GM19395 (cell line): Measurements from ENCODE around the gene FOXRED1.
"Not testable (repeated sequence)": the region's sequence is repeated elsewhere in the genome, so short reads cannot be mapped to it uniquely, and the experiment has no call there.

Source experiments
- ATAC-seq: cut with Tn5 transposase; IDR thresholded peaks from one replicate; pipeline ENCODE4 v1.9.1; 2021; ENCODE audit warnings: mild to moderate bottlenecking, moderate library complexity; ENCODE audit not compliant: unreplicated experiment

FOXRED1 gene

DNA sequence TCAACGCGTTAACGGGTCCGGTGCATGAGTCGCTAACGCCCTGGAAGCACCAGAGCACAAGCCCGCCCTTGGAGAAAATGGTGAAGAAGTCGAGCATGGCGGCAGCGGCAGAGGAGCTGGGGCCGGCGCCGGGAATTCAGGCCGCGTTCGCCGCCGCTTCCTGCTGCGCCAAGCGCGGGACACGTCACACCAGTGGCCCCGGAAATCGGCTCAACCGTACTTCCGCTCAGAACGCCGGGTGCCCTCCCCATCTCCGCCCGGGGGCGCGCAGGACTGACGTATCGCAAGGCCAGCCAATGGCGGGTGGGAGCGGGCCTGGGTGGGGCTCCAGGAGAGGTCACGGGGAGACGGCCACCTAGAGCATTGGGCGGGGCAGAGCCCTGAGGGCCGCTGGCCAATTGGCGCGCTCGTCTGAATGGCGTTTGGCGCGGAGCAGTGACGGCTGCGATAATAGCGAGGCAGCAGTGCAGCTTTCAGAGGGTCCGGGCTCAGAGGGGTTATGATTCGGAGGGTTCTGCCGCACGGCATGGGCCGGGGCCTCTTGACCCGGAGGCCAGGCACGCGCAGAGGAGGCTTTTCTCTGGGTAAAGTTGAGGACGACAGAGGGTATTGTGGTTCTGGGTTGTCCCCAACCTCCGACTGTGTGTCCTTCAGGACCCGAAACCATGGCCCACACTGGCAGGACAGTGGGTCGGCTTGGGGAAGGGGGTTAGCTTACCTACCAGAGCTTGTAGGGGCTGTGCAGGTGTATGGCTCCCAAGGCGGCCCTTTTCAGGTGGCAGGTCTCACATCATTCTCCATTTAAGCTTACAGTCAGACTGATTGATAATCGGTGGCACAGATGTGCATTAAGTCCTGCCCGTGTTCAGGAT, at the start of gene FOXRED1, which contains the start of gene SRPRA:
Gene FOXRED1, plus strand, starts transcription at position 447 of the 872 bp plus-strand sequence. Its CDS starts 53 bp downstream, at position 500.
Gene SRPRA, minus strand, starts transcription at position 188 of the 872 bp plus-strand sequence. Its CDS starts 91 bp downstream, at position 97.
- ATAC-seq: peak; percentile 99

DNA sequence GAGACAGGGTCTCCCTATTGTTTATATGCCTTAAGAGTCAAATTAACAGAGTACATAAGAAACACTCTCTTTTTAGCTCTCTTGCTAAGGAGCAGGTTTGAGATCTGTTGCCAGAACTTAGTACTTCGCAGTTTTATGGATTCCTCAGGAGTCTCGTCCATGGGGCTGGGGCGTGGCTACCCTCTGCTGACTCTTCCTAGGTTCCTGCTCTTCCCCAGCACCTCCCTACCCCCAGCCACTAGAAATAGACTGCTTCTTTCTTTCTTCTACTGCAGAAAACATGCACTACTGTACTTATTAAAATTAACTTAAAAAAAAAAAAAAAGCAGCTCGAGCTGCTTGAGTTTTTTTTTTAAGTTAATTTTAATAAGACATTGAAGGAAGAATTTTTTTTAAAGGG, 49.4 kb upstream of the FOXRED1 start:
- ATAC-seq: no peak

DNA sequence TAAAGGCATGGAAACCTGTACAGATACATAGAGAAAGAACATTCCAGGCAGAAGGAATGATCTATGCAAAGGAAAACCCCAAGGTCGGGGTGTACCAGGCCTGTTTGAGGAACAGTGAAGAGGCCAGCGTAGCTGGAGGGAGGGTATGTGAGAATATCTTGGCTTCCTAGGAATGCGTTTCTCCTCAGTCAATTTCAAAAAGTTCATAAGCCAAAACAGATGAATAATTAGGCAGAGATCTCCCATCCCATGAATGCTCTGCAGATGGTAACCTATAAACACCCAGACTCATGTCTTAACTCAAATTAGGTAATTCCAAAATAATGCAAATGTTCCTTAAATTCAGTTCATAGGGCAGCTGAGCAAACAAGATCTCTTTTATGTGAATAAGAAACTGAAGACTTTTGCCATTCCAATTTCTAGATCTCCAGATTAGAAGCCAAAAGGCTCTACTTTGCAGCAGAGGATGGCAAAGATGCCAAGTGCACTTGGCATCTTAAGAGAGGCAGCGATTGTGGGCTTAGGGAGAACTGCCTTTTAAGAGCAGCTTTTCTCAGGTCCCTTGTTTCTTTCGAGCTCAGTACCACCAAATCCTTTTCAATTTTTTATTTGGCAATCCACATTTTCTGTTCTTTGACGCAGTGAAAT, 44.2 kb upstream of the FOXRED1 start:
- no peak for ATAC-seq

DNA sequence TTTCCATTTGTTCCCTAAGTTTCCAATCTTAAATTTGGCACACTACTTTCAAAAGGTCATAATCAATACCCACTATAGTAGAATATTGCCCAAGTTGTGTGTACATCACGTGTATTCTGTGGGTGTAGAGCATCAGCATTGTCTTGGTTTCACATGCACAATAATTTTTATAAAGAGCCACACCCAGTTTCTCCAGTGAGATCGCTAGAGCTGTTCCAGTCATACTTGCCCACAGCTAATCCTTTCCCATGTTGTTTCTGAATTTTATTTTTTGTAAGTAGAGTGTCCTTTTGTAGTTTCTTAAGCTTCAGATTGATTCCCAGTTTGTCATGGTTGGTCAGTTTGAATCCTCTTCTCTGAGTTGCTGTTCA, 43.7 kb upstream of the FOXRED1 start:
- ATAC-seq: no peak

DNA sequence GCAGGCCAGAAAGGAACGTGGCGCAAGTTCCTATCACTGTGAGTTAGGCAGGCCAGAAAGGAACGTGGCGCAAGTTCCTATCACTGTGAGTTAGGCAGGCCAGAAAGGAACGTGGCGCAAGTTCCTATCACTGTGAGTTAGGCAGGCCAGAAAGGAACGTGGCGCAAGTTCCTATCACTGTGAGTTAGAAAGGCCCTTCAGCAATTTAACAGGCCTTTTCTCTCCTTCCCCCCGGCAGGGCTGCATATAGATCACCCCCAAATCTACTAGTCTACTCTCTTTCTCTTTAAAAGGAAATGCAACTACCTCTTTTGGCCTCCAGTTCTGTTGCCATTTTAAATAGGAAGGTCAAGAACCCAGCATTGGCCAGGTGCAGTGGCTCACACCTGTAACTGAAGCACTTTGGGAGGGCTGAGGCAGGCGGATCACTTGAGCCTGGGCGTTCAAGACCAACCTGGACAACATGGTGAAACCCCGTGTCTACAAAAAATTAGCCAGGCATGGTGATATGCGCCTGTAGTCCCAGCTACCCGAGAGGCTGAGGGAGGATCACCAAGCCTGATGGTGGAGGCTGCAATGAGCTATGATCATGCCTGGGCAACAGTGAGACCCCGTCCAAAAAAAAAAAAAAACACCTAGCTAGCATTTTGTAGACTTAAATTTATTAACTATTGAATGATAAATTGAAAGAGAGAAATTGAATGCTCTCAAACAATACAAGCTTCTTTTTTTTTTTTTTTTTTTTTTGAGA, 42.4 kb upstream of the FOXRED1 start:
- ATAC-seq: no peak

DNA sequence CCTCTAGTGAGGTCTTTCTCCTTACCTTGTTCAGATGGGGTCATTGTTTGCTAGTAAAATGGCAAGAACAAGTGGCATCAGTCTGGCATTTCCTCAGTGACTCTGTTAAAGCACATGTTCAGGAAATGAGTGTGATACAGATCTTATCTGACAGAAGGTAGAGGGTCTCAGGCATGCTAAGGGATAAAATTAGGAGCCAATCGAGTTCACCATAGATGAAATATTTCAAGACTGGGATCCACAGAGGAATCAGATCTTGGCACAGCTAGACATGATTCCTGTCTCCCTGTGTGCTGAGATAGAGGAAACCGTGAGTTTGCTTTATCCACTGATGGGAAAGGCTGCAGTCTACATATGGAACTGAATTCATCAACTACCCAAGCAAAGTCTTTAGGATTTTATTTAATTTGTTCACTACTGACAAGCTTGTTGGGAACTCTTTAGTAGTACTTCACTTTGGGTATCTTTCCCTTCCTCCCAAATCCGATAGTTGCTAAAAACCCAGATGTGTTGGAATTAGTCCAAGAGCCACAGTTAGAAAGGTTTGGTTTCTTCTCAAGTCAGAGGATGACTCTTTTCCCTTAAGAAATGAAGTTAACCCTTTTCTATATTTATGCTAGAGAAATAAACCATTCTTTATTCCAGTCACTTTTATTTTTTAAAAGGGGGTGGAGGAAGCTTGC, 39.0 kb upstream of the FOXRED1 start:
- ATAC-seq: no peak

DNA sequence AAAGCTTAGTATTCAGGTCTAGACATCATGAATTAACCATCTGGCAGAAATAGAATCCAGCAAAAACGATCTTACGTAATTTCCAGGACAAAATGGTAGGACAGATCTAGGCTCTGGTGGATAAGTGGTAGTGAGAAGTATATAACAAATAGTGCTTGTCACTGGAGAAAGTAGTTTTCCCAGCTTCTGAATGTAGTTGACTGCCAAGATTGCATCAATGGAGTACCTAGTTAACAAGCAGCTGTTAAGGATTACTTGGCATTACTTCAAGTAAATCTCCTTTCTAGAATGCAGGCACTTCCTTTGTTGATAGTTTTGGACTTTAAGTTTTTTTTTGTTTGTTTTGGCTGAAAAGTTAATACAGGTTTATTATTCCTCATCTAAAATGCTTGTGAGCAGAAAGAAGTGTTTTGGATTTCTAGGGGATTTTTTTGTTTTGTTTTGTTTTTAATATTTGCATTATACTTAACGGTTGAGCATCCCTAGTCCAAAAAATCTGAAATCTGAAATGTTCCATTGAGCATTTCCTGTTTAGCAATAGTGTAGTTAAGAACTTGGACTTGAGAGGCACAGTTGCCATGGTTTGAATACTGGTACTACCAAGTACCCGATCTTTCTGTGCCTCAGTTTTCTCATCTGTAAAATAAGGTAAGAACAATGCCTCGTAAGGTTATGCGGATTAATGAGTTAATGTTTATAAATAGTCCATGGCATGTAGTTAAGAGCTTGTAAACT, 37.1 kb upstream of the FOXRED1 start:
- no peak for ATAC-seq

DNA sequence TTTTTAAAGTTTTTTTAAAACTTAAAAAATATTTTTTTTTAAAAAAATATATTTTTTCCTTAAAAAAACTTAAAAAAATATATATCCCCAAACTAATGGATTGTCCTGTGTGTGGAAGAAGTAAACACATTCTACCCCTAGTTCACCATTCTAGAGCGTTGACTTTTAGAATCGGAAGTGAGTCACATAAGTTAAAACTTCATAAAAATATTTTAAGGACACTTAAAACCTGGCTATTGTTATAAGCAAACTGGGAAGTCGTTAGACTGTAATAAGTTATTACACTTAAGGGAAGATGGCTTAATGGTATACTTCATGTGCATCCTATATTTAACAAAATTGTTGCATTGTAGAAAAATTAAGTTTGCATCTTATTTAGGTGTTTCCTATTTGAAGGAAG, 36.3 kb upstream of the FOXRED1 start:
- no peak for ATAC-seq

DNA sequence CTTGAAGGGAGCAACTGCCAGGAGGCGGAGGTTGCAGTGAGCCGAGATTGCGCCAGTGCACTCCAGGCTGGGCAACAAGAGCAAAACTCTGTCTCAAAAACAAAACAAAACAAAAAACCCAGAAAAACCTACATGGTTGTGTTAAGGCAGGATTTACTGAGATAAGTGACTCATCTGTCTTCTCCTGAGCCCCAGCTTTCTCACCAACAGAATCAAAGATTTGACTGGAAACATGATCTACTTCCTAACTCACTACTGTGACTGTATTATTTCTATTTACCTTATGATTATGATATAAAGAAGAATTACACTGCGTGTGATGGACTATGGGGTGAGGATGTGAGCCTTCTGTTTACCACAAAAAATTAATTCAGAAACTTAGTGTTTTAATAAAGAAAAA, 35.6 kb upstream of the FOXRED1 start:
- no peak for ATAC-seq

DNA sequence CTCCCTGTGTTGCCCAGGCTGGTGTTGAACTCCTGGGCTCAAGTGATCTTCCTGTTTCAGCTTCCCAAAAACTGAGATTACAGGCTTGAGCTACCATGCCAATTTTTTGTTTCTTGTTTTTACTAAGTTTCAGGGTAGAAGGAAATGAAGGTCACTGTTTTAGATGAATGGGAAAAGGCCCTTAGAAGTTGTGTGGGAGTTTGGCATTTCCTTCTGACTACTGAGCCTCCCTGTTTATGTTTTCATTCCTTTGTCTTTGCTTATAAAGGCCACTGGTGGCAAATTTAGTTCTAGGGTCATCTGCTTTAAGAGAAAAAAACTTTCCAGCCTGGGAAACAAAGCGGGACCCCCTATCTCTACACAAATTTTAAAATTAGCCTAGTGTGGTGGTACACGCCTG, 22.3 kb upstream of the FOXRED1 start:
- ATAC-seq: no peak

DNA sequence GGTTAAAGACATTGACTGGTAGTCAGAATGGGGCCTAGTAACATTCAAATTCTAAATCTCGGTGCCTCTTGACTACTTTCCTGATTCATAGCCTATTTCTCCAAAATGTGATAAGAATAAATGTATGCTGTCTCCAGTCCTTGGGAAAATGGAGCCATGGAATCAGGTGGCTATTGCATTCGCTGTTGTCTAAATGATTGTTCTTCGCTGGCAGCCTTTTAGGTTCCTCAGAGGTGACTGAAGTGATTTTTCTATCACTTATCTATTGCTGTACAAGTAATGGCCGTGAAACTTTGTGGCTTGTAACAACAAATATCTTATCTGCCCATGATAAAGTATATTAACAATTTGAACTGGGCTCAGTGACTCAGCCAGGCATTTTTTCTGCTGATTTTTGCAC, 15.7 kb upstream of the FOXRED1 start:
- no peak for ATAC-seq

DNA sequence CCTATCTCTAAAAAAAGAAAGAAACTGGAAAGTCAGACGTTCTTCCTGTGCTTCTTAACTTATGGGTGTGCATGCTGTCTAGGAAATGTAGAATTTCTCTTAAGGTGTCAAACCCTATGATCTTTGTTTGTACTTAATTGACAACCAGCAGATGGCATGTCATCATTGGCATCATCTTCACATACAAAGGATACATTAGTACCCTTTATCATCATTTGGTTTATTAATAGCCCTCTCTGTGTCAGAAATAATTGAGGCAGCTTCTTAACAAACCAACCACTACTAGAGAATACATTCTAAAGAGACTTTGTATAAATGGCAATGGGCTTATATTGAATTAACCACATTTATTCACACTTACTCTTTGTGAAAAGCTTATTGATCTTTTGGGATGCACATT, 14.1 kb upstream of the FOXRED1 start:
- no peak for ATAC-seq

DNA sequence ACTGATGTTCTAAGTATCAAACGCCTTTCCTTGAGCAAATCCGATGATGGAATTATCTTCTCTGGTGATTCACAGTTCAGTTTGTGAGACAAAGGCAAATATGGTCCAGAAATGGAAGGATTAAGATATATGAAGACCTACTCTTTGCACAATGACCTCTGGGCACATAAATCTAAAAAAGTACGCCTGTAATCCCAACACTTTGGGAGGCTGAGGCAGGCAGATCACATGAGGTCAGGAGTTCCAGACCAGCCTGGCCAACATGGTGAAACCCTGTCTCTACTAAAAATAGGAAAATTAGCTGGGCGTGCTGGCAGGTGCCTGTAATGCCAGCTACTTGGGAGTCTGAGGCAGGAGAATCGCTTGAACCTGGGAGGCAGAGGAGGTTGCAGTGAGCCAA, 13.4 kb upstream of the FOXRED1 start:
- not testable (repeated sequence) for ATAC-seq

DNA sequence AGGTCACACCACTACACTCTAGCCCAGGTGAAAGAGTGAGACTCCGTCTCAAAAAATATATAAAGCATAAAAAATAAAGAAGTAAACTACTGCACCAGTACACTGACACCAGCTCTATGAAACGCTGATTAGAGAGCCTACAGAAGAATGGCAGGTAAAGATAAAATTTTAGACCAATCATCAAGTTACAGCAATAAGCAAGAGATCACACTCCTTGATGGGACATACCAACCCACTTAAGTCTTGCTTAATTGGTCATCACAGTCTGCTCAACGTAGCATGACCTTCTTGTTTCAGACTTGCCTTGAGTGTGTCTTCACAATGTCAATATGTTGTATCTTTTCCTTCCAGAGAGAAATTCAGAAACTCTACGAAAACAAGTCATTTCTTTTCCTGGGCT, 12.7 kb upstream of the FOXRED1 start:
- no peak for ATAC-seq

DNA sequence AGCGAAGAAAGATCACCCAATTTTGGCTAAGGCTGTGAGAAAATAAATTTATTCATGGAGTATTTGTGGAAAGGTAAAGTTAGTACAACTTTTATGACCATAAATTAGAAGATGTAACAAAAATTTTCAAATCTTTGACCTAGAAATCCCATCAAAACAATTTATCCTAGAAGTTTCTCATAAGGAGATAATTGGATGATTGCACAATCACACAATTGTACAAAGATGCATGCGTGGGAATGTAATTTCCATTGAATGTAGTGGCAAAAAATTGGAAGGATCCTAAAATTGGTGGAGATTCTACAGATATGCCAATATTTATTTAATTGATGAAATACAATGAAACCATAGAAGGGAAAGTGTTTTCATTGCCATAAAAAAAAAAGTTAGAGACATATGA, 11.8 kb upstream of the FOXRED1 start:
- no peak for ATAC-seq

DNA sequence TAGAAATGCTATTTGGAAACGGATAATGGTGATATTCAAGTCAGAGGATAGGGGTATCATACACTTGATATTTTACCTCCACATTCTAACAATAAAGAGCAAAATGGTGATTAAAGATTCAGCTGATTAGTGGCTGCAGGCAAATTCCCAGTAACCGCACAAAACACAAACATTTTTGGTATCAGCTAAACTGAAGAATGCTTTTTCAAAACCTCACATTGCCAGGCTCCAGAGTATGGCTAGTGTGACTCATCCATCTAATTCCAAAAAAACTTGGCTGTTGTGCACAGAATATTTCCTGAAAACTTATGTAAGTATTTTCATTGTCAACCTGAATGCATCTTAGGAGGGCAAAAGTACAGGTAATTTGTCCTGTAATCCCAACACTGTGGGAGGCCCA, 11.2 kb upstream of the FOXRED1 start:
- no peak for ATAC-seq

DNA sequence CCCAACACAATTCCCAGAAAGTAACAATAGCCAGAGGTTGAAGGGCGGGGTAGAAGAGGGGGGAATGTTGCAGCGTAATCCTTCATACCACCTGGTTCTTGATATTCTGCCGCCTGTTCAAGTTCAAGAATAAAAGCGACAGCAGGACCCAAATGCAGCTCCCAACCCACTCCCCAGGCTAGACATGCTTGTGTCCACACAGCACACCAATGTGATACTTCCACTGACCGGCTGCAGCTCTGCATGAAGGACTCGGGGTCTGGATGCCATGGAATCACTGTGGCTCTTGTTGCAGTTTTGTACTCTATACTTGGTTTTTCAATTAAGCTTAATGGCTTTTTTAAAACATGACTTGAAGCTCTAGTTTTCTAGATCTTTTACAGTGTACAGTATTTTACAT, 6.7 kb upstream of the FOXRED1 start:
- ATAC-seq: no peak

DNA sequence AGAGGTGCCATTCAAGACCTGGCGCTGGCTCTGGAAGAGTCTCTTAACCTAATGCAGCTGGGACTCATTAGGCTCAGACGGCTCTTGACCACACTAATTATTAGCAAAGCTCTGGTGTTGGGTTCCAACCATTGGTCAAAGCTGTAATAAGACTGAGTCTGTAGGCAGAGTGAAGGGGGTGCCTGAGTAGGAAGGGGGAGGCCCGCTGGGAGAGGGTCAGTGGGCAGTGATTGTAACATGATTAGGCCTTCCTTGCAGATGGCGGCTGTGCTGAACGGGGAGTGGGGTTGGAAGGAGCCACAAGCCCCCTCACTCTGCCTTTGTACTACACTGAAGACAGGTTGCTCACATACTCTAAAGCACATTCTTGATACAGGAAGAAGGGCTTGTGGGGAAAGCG, 5.5 kb upstream of the FOXRED1 start:
- ATAC-seq: no peak

DNA sequence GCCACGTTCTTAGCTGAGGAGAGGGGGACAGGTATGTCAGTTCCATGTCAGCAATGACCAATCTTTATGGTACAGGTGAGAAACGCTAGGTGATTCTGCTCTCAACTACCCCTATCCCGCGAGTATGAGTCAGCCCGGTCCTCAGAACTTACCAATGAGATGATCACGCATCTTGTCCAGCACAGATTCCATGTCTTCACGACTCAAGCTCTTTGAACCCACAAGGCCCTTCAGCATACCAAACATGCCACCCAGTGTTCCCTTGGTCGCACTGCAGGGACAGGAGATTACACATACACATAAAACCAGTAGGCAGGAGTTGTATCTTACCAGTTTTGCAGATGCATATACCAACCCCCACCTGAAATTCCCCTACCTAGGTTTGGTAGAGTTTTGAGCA, 3.1 kb upstream of the FOXRED1 start:
- no peak for ATAC-seq

DNA sequence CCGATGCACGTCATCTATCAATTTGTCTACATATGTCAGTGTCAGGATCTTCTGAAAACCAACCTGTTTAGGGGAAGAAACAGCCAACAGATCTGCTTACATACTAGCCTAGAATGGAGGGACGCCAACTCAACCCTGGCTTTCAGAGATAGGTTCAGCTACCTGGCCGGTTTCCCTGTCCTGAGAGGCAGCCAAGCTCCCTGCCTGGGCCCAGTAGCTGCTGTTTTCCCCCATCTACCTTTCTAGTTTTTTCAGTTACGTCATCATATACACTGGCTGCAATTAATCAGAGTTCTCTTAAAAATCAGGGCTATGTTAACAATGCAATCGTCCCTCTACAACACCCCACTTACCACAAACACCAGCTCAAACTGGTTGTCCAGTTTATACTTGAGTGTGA, 1.3 kb upstream of the FOXRED1 start:
- ATAC-seq: no peak

DNA sequence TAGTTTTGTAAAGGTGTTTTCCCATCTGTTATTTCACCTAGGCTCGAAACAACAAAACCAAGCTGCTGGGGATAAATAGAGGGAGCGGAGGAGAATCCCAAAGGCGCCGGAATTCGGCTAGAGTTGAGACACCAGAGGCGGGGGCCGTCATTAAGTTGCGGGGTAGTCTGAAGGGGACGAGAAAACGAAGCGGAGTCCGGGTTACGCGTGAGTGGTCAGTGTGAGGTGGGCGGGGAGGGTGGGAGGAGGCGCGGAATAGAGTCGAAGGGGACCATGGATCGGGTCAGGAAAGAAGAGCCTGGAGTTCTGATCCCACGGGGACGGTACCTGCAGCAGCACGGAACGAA, 620 bp upstream of the FOXRED1 start:
- ATAC-seq: peak; percentile 13
